NCI-H226 (cell line): ENCODE measurements around the gene GRAP2.
"Not testable (repeated sequence)": the region's sequence is repeated elsewhere in the genome, so short reads cannot be mapped to it uniquely, and the experiment has no call there.

Experiments
- DNase-seq: peaks from one replicate; pipeline ENCODE4 v3.0.0-alpha.2; 2015

The GRAP2 gene

GRCh38 chr22:39947220-39948216, 46.6 kb downstream of the GRAP2 start:
- no peak for DNase-seq

DNA sequence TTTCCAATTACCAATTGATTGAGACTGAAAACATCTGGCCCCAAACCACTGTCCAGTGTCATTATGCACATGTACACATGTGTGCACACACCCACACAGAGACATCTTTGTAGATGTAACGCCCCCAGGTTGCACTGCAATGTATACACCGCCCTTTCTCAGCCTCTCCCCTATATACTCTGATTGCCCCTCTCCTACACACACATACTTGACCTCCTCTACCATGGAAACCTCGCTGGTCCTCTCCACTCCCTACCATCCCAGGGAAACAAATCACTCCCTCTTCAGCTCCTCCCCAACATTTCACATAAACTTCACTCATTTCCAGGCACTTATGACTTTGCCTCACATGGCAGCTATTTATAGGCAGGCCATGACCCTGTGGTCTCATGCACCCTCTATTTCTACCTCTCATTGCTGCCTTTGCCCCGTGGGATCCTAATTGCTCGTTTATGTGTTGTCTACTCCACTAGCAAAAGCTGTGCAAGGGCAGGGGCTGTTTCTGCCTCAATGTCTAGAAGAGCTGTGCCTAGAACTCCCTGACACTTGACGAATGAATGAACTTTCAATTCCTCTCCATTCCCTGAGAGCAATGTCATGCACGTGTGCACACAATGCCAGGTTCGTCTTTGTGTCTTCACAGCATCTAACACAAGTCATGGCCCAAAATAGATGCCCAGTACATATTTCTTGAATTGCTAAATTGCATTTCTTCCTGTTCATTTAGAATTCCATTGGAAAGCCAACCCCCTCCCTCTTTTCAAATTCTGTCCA, 49.3 kb downstream of the GRAP2 start:
- DNase-seq = no peak

DNA sequence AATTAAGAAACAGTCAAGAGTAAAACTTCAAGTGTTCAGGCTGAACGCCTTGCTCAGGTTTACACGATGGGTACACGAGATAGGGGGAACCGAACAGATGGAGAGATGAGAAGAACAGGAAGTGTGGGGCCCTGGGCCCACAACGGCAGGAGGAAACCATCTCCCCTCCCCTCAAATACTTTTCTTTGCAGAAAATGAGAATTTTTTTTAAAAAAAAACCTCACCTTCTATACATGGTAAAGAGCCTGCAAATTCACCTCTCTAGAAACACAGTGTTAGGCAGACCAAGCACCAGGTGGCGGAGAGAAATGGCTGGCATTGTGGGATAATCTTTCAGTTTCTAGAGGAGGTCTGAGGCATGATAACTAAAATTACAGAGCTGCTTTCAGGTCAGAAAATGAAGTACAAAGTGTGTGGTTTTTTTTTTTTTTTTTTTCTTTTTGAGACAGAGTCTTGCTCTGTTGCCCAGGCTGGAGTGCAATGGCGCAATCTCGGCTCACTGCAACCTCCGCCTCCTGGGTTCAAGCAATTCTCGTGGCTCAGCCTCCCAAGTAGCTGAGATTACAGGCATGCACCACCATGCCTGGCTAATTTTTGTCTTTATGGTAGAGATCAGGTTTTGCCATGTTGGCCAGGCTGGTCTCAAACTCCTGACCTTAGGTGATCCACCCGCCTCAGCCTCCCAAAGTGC, 50.9 kb downstream of the GRAP2 start:
- not testable (repeated sequence) for DNase-seq

DNA sequence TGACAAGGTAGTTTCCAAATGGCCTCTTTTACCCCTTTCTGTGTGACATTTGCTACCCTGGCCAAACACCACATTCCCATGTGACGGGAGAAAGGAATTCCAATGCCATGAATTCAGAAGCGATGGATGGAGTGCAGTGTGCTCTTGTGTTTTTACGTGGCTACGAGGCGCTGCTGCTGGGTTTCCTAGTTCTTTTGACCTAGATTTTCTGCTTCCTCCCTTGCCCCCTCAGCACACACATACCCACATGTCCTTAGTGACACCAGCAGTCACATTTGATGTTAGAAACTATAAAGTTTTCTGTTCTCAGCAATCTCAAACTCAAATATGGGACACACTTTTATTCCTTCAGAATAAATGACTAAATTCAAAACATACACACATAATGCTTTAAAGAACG, 51.5 kb downstream of the GRAP2 start:
- DNase-seq = no peak

- no peak for DNase-seq
Measured at GRCh38 chr22:39953101-39953500, 52.2 kb downstream of the GRAP2 start.

DNA sequence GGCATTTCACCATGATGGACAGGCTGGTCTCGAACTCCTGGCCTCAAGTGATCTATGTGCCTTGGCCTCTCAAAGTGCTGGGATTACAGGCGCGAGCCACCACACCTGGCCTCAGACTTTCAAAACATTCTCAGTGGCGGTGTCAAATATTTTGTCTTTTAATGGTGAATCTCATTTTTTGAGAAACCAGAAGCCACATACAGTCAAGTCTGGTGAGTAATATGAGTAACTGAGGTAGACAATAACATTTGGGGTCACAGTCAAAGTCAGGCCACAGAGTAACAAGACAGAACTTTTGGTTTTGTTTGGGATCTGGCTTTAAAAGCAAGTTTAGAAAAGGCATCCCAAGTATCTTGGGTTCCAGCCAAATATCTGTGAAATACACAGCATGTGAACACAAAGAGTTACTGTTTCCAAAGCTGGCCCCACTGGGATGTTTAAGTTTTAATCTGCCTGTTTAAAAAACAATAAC, 53.7 kb downstream of the GRAP2 start:
- DNase-seq = peak; percentile 12

DNA sequence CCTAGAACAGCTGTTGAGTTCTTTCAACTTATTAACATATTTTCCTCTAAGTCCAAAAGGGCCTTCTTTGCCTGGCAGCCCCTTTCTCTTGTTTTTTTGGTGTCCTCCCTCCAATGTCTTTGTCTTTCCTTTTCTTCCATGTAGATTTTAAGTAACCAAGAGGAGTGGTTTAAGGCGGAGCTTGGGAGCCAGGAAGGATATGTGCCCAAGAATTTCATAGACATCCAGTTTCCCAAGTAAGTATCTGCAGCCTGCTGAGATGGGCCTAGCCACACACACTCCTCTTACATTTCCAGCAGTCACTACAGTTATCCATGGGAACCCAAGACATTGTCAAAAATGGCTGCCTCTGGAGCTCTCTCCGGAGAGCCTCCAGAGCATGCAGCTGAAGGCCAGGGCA, 54.8 kb downstream of the GRAP2 start:
- no peak for DNase-seq

- DNase-seq = no peak
Measured at GRCh38 chr22:39956932-39957664, 56.2 kb downstream of the GRAP2 start.

GRCh38 chr22:39958009-39958711, 57.3 kb downstream of the GRAP2 start:
- no peak for DNase-seq

GRCh38 chr22:39958949-39959639, 58.2 kb downstream of the GRAP2 start:
- no peak for DNase-seq

DNA sequence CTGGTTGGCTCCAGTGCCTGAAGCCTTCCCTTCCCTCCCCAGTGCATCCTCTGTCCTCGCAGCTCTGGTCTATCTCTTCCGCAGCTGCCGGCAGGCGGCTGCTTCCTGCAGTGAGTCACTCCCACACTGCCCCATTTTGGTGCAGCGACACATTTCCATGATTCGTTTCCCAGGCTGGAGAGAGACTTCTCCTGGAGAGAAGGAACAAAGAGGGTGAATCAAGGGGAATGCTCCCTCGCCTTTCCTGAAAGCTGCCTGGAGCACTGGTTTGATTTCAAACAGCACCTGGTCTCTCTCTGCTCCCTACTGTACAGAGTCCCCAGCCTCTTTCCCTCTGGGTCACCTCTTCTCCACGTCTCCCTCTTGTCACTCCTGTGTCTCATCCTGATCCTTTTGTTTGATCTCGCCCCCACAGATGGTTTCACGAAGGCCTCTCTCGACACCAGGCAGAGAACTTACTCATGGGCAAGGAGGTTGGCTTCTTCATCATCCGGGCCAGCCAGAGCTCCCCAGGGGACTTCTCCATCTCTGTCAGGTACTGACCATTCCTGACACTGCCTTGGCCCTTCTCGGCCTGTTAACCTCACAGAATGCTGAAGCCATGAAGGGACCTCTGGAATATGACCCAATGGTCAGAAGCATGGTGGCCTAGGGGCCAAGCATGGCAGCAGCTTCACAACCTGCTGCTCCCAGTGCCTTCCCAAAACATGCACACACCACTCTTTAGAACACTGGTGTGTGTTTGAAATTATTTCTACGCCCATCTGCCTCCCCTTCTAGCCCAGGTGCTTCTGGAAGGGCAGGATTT, 59.0 kb downstream of the GRAP2 start, which contains the start of gene TMA7B:
TSS of gene TMA7B (plus strand) at position 758 of the 808 bp plus-strand sequence. CDS start 3,978 bp downstream, outside the sequence.
- peak; percentile 34 for DNase-seq

DNA sequence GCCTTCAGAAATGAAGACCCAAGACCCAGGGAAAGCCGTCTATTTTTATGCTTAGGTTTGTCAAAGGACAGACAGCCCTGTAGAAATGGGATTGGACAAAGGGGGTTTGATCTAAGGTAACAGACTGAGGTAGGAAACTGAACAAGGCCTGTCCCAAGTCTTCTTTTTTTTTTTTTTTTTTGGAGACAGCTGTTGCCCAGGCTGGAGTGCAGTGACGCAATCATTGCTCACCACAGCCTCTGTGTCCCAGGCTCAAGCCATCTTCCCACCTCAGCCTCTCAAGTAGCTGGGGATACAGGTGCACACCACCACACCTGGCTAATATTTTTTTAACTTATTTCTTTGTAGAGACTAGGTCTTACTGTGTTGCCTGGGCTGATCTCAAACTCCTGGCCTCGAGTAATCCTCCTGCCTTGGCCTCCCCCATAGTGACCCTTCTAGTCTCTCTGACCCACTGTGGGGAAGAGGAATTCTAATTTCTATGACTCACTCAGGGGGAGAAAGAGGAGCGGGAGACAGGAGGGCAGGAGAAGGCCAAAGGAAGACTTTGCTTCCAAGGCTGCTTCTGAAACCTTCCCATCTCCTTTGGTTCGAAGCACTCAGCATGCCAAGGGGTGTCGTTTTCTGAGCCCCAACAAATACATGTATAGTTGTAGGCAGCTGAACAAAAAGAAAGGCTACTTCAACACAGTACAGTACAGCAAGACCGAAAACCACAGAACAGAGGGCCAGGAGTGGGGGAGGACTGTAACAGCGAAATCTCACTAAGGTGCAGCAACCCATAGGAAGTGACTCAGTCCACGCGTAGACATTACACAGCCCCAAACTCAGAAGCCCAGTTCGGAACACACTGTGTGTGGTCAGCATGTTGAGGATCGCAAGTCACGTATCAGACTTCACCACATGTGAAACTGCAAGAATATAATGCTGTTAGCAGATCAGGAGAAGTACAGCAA, 60.2 kb downstream of the GRAP2 start:
- peak; percentile 85 for DNase-seq

GRCh38 chr22:39962071-39962470, 61.2 kb downstream of the GRAP2 start:
- no peak for DNase-seq

DNA sequence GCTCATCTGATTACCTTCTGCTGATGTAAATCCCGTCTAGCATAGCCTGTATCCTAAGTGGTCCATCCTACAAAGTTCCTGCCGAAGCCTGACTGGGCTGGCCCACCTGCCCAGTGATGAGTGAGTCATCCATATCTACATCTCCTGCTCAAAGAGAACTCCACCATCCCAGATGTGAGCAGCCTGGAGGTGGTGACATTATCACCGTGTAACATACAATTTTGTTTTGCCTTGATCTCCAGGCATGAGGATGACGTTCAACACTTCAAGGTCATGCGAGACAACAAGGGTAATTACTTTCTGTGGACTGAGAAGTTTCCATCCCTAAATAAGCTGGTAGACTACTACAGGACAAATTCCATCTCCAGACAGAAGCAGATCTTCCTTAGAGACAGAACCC, 64.9 kb downstream of the GRAP2 start:
- no peak for DNase-seq

DNA sequence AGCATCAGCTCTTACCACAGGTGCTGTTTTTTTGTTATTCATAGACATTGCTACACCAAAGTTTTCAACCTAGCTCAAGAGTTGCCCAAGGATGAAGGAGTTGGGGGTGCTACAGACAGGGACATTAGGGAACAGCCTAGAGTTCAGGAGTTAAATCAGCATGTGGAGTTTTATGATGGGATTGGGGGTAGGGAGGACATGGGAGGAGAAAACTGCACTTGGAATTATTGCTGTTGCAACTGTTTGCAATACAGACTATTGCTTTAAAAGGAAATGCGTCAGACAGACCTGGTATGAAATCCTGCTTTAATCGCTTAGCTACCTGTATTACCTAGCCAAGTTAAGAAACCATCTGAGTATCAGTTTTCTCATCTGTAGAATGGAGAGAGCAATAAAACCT, 65.6 kb downstream of the GRAP2 start:
- DNase-seq = no peak

- DNase-seq = peak; percentile 8
Measured at GRCh38 chr22:39967103-39967829, 66.4 kb downstream of the GRAP2 start.

DNA sequence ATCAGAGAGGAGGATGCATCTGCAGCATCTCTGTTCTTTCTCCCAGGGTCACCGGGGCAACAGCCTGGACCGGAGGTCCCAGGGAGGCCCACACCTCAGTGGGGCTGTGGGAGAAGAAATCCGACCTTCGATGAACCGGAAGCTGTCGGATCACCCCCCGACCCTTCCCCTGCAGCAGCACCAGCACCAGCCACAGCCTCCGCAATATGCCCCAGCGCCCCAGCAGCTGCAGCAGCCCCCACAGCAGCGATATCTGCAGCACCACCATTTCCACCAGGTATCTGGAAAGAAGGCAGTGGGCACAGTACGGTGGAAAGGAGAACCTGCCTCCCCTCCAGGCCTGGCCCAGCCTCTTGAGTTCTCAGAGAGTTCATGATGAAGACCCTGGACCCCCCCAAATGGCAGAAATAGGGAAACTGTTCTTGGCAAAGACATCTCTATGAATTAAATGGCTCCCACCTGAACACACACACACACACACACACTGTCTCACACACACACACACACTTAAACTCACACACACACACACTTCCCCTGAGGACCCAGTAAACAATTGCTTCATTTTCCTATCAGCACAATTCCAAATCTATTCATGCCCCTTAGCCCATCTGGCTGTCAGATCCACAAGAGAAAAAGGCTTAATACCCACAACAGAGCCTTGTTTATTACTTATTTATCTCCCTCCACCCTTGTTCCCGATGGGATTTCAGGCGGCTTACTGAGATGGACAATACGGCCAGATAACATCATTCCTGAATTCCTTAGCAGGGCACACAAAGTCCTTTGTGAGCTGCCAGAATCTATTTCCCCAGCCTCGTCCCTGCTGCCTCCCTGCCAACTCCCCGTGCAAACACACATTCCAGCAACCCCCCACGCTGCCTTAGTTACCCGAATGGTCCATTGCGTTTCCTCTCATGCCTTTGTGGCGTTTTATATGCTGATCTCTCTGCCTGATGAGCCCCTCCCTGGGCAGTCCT, 67.4 kb downstream of the GRAP2 start:
- DNase-seq = no peak
